Measurements from ENCODE around the gene TMEM150B.
A peak's percentile ranks its signal among the peaks of the same experiment; 100 is the strongest.

Gene TMEM150B

GRCh38 chr19:55304279-55304978, 20.7 kb downstream of the TMEM150B start:
- no peak for DNase-seq

DNA sequence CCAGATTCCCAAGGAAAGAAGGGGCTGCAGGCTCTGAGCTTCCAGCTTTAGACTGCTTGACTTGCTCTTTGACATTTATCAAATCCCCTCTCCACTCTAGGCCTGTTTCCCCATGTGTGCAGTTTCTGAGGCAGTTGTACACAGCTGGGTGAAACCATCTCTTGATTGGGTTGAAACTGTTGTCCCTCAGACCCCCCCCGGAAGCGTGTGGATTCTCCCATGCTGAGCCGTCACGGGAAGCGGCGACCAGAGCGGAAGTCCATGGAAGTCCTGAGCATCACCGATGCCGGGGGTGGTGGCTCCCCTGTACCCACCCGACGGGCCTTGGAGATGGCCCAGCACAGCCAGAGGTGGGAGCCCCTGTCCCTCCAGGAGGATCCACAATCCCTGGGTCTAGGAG, 21.7 kb downstream of the TMEM150B start:
- no peak for DNase-seq

DNA sequence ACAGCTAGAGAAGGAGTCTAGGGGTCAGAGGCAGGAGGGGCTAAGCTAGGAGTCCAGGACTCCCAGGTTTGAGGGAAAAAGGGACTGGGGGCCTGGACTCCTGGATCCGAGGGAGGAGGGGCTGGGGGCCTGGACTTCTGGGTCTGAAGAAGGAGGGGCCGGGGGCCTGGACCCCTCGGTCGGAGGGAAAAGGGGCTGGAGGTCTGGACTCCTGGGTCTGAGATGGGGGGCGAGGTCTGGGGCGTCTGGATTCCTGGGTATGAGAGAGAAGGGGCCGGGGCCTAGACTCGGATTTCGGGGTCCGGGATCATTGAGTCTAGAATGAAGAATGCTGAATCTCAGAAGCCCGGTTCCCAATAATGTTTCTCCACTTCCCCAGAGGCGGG, 22.8 kb downstream of the TMEM150B start:
- no peak for DNase-seq

- DNase-seq: peak; percentile 96
Observed at GRCh38 chr19:55301459-55302317, 23.5 kb downstream of the TMEM150B start.

- no peak for DNase-seq
Observed at GRCh38 chr19:55300886-55301458, 24.2 kb downstream of the TMEM150B start.

DNA sequence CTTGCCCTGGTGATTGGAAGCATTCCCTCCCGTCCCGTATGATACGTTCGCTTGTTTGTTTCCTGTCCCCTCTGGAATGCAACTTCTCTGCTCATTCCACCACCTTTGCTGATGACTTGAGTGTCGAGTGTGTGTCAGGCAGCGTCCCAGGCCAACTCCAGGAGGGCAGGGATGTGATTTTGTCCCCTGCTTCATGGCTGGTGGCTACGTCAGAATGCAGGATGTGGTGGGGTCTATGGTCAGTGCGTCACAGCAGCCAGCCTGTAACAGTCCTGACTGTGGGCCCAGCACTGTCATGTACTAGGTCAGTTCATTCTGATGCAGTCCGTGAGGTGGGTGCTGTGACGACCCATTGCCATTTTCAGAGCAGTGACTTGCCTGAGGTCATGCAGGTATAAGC, 25.1 kb downstream of the TMEM150B start:
- no peak for DNase-seq

GRCh38 chr19:55297267-55297666, 27.9 kb downstream of the TMEM150B start:
- DNase-seq: no peak

DNA sequence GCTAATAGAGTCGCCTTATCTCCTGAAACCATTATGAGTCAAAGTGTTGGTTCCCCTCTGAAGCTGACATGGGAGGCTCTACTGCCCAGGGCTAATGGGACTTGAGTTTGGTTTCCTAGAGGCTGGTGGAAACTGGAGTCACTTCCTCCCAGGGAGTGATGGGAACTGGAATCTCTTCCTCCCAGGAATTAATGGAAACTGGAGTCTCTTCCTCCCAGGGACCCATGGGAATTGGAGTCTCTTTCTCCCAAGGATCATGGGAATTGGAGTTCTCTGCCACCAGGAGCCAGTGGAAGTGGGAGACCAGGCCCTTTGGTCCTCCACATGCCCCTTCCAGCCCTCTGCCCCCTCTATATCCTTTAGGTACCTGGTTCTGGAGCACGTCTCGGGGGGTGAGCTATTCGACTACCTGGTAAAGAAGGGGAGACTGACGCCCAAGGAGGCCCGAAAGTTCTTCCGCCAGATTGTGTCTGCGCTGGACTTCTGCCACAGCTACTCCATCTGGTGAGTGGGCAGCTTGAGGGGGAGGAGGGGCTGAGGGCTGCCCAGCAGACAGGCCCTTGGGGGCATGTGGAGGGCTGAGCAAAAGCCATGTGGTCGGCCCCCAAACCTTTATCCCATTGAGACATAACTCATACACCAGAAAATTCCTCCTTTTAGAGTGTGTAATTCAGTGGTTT, 35.9 kb downstream of the TMEM150B start:
- no peak for DNase-seq

GRCh38 chr19:55287361-55288079, 37.6 kb downstream of the TMEM150B start:
- no peak for DNase-seq

GRCh38 chr19:55285229-55285890, 39.8 kb downstream of the TMEM150B start:
- DNase-seq: no peak

GRCh38 chr19:55284405-55285058, 40.6 kb downstream of the TMEM150B start:
- no peak for DNase-seq

GRCh38 chr19:55283548-55284377, 41.4 kb downstream of the TMEM150B start, which contains the start of gene BRSK1:
Gene BRSK1 (plus strand): TSS chr19:55283997. CDS start chr19:55284443, 446 bp downstream.
- peak; percentile 4 for DNase-seq

DNA sequence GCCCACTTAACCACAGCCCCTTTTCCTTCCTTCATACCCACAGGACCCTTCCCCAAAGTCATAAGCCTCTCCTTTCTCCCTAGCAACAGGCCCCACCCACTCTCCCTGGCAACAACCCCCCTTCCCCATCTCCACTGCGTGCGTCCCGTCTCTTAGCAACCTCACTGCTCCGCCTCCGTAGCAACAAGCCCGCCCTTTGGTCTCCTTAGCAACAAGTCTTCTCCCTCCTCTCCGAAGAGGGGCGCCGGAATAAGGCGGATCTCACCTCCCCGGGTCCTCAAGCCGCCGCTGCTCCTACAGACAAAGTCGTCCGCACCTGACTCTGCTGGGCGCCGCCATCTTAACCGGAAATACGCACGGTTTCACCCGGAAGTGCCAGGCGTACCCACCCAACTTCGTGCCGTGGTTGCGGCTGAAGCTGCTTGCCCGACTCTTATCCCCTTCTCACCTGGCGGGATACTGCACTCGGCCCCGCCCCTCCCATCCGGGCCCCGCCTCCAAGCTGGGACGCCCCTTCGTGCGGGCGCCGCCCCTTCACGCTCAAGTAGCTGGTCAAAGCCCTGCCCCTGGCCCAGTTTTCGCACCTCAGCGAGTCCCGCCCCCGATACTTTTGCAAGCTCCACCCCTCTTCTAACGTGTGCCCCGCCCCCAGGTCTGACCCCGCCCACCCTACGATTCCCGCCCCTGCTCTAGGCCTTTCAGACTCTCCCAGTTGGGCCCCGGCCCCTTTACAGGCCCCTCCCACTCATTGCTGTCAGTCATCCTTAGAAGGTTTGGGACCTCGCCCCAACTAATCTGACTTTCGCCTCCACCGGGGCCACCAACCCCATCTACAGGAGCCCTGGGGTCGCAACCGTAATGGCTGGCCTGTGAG, 45.1 kb downstream of the TMEM150B start, which contains the start of gene HSPBP1:
HSPBP1 (minus strand) TSS at position 341 of the 874 bp plus-strand sequence. CDS start 502 bp downstream, outside the sequence.
- DNase-seq: peak; percentile 91

GRCh38 chr19:55279340-55279739, 45.8 kb downstream of the TMEM150B start:
- no peak for DNase-seq

DNA sequence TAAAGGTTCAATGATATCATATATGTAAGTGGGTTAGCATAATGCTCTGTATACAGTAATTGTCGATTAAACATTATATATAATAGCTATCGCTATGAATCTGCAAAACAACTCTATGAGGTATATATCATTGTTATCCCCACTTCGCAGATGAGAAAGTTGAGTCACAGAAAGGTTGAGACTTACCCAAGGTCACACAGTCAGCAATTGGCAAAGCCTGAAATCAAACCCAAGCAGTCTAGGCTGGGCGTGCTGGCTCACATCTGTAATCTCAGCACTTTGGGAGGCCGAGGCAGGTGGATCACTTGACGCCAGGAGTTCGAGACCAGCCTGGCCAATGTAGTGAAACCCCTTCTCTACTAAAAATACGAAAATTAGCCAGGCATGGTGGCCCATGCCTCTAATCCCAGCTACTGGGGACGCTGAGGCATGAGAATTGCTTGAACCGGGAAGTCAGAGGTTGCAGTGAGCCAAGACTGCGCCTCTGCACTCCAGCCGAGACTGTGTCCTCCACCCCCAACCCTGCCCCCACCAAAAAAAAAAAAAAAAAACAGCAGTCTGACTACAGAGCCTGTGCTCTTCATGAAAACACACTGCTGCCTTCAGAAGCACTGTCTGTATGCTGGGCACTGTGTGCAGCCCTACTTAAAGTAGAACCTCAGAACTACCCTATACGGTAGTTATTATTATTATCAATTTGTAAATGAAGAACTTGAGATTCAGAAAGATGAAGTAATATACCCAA, 46.6 kb downstream of the TMEM150B start:
- DNase-seq: no peak

- DNase-seq: no peak
Observed at GRCh38 chr19:55277494-55277893, 47.6 kb downstream of the TMEM150B start.

GRCh38 chr19:55276720-55277430, 48.3 kb downstream of the TMEM150B start:
- DNase-seq: no peak

All from effector CD8-positive, alpha-beta T cell (primary cell).